Nephron (organoid): Measurements from ENCODE around the gene ZMYND15.

Source experiments
- H3K27ac Mint-ChIP-seq, 3 experiments: 2 replicates each; pipeline ENCODE4 v1.8.0; 2020; ENCODE audit warnings: mixed read lengths in 3 of 3, mild to moderate bottlenecking in 2 of 3, moderate library complexity in 1 of 3
- H3K27me3 Mint-ChIP-seq: 2 replicates; pipeline ENCODE4 v1.8.0; 2021; ENCODE audit warnings: low read depth, mild to moderate bottlenecking, moderate library complexity, mixed read lengths
- H3K36me3 Mint-ChIP-seq: 2 replicates; pipeline ENCODE4 v1.8.0; 2020; ENCODE audit warnings: low read depth, mixed read lengths
- H3K4me1 Mint-ChIP-seq: 2 replicates; pipeline ENCODE4 v1.8.0; 2020; ENCODE audit warnings: mixed read lengths
- H3K4me3 Mint-ChIP-seq, 3 experiments: 2 replicates each; pipeline ENCODE4 v1.8.0; 2020; ENCODE audit warnings: mild to moderate bottlenecking in 3 of 3, mixed read lengths in 3 of 3, moderate library complexity in 2 of 3
- H3K9me3 Mint-ChIP-seq: 2 replicates; pipeline ENCODE4 v1.8.0; 2020; ENCODE audit warnings: mixed read lengths
- CTCF ChIP-seq, 3 experiments: fragments of 200-600 bp; sonication (generic); IDR thresholded peaks; one replicate each; pipeline ENCODE4 v1.5.0; 2021; ENCODE audit warnings: antibody characterized with exemption in 3 of 3; ENCODE audit not compliant: unreplicated experiment in 3 of 3

Gene ZMYND15

GRCh38 chr17:4738136-4739121 lies 1.2 kb upstream of the ZMYND15 start:
- H3K36me3 Mint-ChIP-seq = no peaks in the 10 kb centered on the region
- no peaks in the 10 kb centered on the region for H3K9me3 Mint-ChIP-seq
- H3K4me1 Mint-ChIP-seq = peaks cover 7% of the 10 kb centered on the region
- peak overlapping the region in 1 of 3 experiments; percentile 28 for H3K27ac Mint-ChIP-seq
- peak overlapping the region; percentile 81 to 84 (median 82) for H3K4me3 Mint-ChIP-seq
- H3K27me3 Mint-ChIP-seq = peaks cover 85% of the 10 kb centered on the region
- no peak for TF ChIP-seq CTCF (IDR thresholded peaks at IDR 0.05; ENCODE audit: unreplicated experiment in 3 of 3)

- Mint-ChIP-seq H3K4me3 (peak overlapping the region; percentile 77 to 87 (median 84)), H3K9me3 (no peaks in the 10 kb centered on the region), H3K27ac (peak overlapping the region in 1 of 3 experiments; percentile 5), H3K4me1 (peaks cover 7% of the 10 kb centered on the region), H3K36me3 (no peaks in the 10 kb centered on the region), H3K27me3 (peaks cover 95% of the 10 kb centered on the region)
- TF ChIP-seq CTCF (IDR thresholded peaks at IDR 0.05; ENCODE audit: unreplicated experiment in 3 of 3) = no peak
These were observed 355 bp downstream of the ZMYND15 start for GRCh38 chr17:4740025-4740351.

- TF ChIP-seq CTCF (IDR thresholded peaks at IDR 0.05; ENCODE audit: unreplicated experiment in 3 of 3) = no peak
- Mint-ChIP-seq H3K27me3 (peaks cover 95% of the 10 kb centered on the region), H3K9me3 (no peaks in the 10 kb centered on the region), H3K4me1 (peaks cover 7% of the 10 kb centered on the region), H3K4me3 (peak overlapping the region; percentile 77 to 87 (median 84)), H3K36me3 (no peaks in the 10 kb centered on the region), H3K27ac (peak overlapping the region in 1 of 3 experiments; percentile 5)
These were observed 951 bp downstream of the ZMYND15 start for GRCh38 chr17:4740584-4740983.

- TF ChIP-seq CTCF (IDR thresholded peaks at IDR 0.05; ENCODE audit: unreplicated experiment in 3 of 3) = no peak
- H3K9me3 Mint-ChIP-seq = no peaks in the 10 kb centered on the region
- H3K4me3 Mint-ChIP-seq = peak overlapping the region; percentile 51 to 53 (median 53)
- H3K27me3 Mint-ChIP-seq = peaks cover 94% of the 10 kb centered on the region
- no peak overlapping the region for H3K27ac Mint-ChIP-seq
- H3K36me3 Mint-ChIP-seq = no peaks in the 10 kb centered on the region
- H3K4me1 Mint-ChIP-seq = peaks cover 7% of the 10 kb centered on the region
These were observed 1.9 kb downstream of the ZMYND15 start for GRCh38 chr17:4741544-4741943.

- no peak for TF ChIP-seq CTCF (IDR thresholded peaks at IDR 0.05; ENCODE audit: unreplicated experiment in 3 of 3)
- Mint-ChIP-seq H3K4me1 (peaks cover 7% of the 10 kb centered on the region), H3K4me3 (no peak overlapping the region), H3K36me3 (no peaks in the 10 kb centered on the region), H3K9me3 (no peaks in the 10 kb centered on the region), H3K27ac (no peak overlapping the region), H3K27me3 (peaks cover 94% of the 10 kb centered on the region)
These were observed 2.5 kb downstream of the ZMYND15 start for GRCh38 chr17:4742133-4742532.
